ENCODE measurements around the gene CHRNA1. TPM values are rescaled to one million over a fixed set of nuclear protein-coding genes. Genes with fewer than 3 reads are reported as not detected.

The CHRNA1 gene
- total RNA-seq, 1 experiment from 2014 or later = not detected

GRCh38 chr2:174777347-174778084, 13.2 kb upstream of the CHRNA1 start:
- no TSS peak for BruUV-seq (replicated peaks)
- Histone ChIP-seq H3K4me1 (ENCODE audit: control insufficient read depth in 1 of 2, insufficient read depth in 2 of 2, low read length in 2 of 2) (peaks cover 0 to 7% of the 10 kb centered on the region in 2 experiments; a peak in 1 of 4 replicates), H3K9me3 (ENCODE audit: control insufficient read depth in 1 of 2, insufficient read depth in 1 of 2, low read depth in 1 of 2, low read length in 2 of 2) (no peaks in the 10 kb centered on the region), H4K20me1 (ENCODE audit: insufficient read depth) (no peaks in the 10 kb centered on the region), H3K9me2 (ENCODE audit: insufficient read depth) (no peaks in the 10 kb centered on the region), H3K4me3 (replicated peaks in 1 of 2; ENCODE audit: low read depth in 1 of 2, low read length in 2 of 2) (no peak overlapping the region), H3K79me2 (ENCODE audit: insufficient read depth, low read length) (no peaks in the 10 kb centered on the region), H3K4me2 (ENCODE audit: low read length) (no peak overlapping the region), H2AFZ (ENCODE audit: low read depth, low read length, poor library complexity, severe bottlenecking) (no peak overlapping the region), H3K36me3 (ENCODE audit: control insufficient read depth in 1 of 2, insufficient read depth in 2 of 2, low read length in 2 of 2) (no peaks in the 10 kb centered on the region), H3K9ac (ENCODE audit: low read length) (no peak overlapping the region), H3K27ac (ENCODE audit: low read depth, low read length) (no peak overlapping the region), H3K27me3 (ENCODE audit: insufficient read depth, low read length) (no peaks in the 10 kb centered on the region)
- intact Hi-C loops (cut with micrococcal nuclease) = no loop called here
- DNase-seq (ENCODE audit: low read depth, low spot score) (no peak), ATAC-seq (no peak)
- ChIA-PET RAD21 (ENCODE audit: low non-redundant PET in 1 of 2, low total read pairs in 2 of 2, uncharacterized antibody in 2 of 2, unreplicated experiment in 2 of 2) (no interaction called here), CTCF (no interaction called here), POLR2A (no interaction called here)
- TF ChIP-seq POLR2A (IDR thresholded peaks at IDR 0.05; ENCODE audit: borderline replicate concordance, extremely low read depth, insufficient read depth, insufficient read length) = no peak
- no peak for TF ChIP-seq ZFX (IDR thresholded peaks at IDR 0.05)
- TF ChIP-seq EZH2phosphoT487 (IDR thresholded peaks at IDR 0.05; ENCODE audit: borderline replicate concordance) = no peak
- TF ChIP-seq, protein P1, sequence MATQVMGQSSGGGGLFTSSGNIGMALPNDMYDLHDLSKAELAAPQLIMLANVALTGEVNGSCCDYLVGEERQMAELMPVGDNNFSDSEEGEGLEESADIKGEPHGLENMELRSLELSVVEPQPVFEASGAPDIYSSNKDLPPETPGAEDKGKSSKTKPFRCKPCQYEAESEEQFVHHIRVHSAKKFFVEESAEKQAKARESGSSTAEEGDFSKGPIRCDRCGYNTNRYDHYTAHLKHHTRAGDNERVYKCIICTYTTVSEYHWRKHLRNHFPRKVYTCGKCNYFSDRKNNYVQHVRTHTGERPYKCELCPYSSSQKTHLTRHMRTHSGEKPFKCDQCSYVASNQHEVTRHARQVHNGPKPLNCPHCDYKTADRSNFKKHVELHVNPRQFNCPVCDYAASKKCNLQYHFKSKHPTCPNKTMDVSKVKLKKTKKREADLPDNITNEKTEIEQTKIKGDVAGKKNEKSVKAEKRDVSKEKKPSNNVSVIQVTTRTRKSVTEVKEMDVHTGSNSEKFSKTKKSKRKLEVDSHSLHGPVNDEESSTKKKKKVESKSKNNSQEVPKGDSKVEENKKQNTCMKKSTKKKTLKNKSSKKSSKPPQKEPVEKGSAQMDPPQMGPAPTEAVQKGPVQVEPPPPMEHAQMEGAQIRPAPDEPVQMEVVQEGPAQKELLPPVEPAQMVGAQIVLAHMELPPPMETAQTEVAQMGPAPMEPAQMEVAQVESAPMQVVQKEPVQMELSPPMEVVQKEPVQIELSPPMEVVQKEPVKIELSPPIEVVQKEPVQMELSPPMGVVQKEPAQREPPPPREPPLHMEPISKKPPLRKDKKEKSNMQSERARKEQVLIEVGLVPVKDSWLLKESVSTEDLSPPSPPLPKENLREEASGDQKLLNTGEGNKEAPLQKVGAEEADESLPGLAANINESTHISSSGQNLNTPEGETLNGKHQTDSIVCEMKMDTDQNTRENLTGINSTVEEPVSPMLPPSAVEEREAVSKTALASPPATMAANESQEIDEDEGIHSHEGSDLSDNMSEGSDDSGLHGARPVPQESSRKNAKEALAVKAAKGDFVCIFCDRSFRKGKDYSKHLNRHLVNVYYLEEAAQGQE (IDR thresholded peaks at IDR 0.05; ENCODE audit: low read depth) = no peak
- TF ChIP-seq TCF7L2 (IDR thresholded peaks at IDR 0.05; ENCODE audit: borderline replicate concordance, extremely low read depth, insufficient read depth, insufficient read length) = no peak
- TF ChIP-seq, protein P2, sequence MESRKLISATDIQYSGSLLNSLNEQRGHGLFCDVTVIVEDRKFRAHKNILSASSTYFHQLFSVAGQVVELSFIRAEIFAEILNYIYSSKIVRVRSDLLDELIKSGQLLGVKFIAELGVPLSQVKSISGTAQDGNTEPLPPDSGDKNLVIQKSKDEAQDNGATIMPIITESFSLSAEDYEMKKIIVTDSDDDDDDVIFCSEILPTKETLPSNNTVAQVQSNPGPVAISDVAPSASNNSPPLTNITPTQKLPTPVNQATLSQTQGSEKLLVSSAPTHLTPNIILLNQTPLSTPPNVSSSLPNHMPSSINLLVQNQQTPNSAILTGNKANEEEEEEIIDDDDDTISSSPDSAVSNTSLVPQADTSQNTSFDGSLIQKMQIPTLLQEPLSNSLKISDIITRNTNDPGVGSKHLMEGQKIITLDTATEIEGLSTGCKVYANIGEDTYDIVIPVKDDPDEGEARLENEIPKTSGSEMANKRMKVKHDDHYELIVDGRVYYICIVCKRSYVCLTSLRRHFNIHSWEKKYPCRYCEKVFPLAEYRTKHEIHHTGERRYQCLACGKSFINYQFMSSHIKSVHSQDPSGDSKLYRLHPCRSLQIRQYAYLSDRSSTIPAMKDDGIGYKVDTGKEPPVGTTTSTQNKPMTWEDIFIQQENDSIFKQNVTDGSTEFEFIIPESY (IDR thresholded peaks at IDR 0.05; ENCODE audit: extremely low read depth, insufficient replicate concordance, low read length) = no peak
- TF ChIP-seq SIN3A (IDR thresholded peaks at IDR 0.05; ENCODE audit: low read depth) = no peak
- TF ChIP-seq, protein P3, sequence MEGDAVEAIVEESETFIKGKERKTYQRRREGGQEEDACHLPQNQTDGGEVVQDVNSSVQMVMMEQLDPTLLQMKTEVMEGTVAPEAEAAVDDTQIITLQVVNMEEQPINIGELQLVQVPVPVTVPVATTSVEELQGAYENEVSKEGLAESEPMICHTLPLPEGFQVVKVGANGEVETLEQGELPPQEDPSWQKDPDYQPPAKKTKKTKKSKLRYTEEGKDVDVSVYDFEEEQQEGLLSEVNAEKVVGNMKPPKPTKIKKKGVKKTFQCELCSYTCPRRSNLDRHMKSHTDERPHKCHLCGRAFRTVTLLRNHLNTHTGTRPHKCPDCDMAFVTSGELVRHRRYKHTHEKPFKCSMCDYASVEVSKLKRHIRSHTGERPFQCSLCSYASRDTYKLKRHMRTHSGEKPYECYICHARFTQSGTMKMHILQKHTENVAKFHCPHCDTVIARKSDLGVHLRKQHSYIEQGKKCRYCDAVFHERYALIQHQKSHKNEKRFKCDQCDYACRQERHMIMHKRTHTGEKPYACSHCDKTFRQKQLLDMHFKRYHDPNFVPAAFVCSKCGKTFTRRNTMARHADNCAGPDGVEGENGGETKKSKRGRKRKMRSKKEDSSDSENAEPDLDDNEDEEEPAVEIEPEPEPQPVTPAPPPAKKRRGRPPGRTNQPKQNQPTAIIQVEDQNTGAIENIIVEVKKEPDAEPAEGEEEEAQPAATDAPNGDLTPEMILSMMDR (IDR thresholded peaks at IDR 0.05 in 2 of 3, conservative IDR thresholded peaks at IDR 0.05 in 1 of 3; ENCODE audit: borderline replicate concordance in 1 of 3, insufficient read depth in 1 of 3, low read depth in 2 of 3, low read length in 2 of 3) = no peak
- TF ChIP-seq SP1 (IDR thresholded peaks at IDR 0.05; ENCODE audit: low read depth) = no peak
- TF ChIP-seq EZH2 (IDR thresholded peaks at IDR 0.05) = no peak
- TF ChIP-seq ELF1 (IDR thresholded peaks at IDR 0.05; ENCODE audit: borderline replicate concordance, low read depth) = no peak
- no peak for TF ChIP-seq MAX (IDR thresholded peaks at IDR 0.05)
- TF ChIP-seq SRF (IDR thresholded peaks at IDR 0.05; ENCODE audit: low read depth) = no peak
- TF ChIP-seq, protein P4, sequence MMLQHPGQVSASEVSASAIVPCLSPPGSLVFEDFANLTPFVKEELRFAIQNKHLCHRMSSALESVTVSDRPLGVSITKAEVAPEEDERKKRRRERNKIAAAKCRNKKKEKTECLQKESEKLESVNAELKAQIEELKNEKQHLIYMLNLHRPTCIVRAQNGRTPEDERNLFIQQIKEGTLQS (IDR thresholded peaks at IDR 0.05) = no peak
- TF ChIP-seq RAD21 (IDR thresholded peaks at IDR 0.05; ENCODE audit: low read depth) = no peak
- TF ChIP-seq JUND (IDR thresholded peaks at IDR 0.05) = no peak
- TF ChIP-seq EGR1 (IDR thresholded peaks at IDR 0.05; ENCODE audit: low read depth) = no peak
